ENCODE results near the gene OR51M1. TPM values are rescaled to one million over a fixed set of nuclear protein-coding genes. Genes with fewer than 3 reads are reported as not detected.

Gene OR51M1
- total RNA-seq, 2 experiments from 2014 or later, result not detected

DNA sequence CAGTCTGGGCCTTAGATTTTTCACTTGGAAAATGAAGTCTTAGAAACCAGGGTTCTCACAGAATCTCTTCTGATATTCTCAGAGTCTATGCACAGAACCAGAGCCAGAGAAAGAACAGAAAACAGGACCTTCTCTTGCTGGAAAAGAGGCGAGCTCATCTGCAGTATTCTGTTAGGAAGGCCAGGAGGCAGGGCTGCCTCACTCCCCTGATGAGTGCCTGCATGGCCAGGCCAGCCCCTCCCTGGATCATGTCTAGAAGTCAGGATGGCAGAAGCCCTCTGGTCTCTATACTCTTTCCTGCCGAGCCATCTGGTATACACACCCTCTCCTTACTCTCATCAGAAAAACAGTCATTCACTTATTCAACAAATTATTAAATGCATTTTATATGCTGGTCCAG is 723 bp downstream of the OR51M1 start:
- ATAC-seq, result no peak
- ChIA-PET CTCF (no interaction called here), POLR2A (no interaction called here)
- no peak for DNase-seq
- H3K9me3 Mint-ChIP-seq, result no peaks in the 10 kb centered on the region
- intact Hi-C loops (cut with micrococcal nuclease), result loop anchor here (5.0 kb wide), 1 partner anchor 262 kb away; no protein-coding TSS in a partner anchor
- no peak overlapping the region for H3K4me3 Mint-ChIP-seq
- TF ChIP-seq CTCF (IDR thresholded peaks at IDR 0.05), result no peak
- no peaks in the 10 kb centered on the region for H3K36me3 Mint-ChIP-seq (ENCODE audit: low read depth)
- H3K4me1 Mint-ChIP-seq (ENCODE audit: low read depth), result no peaks in the 10 kb centered on the region
- no peak overlapping the region for H3K27ac Mint-ChIP-seq
- H3K27me3 Mint-ChIP-seq, result peaks cover 2% of the 10 kb centered on the region

GRCh38 chr11:5390210-5390609 is 6.6 kb downstream of the OR51M1 start:
- intact Hi-C loops (cut with micrococcal nuclease), result no loop called here

DNA sequence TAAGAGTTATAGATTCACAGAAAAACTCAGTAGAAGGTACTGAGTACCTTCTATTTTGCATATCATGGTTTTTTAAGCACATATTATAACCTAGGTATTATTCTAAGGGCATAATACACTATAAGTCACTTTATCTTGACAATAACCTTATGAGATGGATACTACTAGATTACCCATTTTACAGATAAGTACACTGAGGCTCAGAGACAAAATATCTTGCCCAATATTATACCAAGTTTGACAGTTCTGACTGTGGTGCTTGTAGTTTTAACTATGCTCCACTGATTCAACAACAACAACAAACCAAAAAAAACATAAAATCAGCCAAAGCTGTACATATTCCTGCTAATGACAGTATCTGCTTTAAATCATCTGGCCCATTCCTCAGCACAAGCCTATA is 10.5 kb downstream of the OR51M1 start:
- Mint-ChIP-seq H3K4me3 (no peak overlapping the region), H3K4me1 (ENCODE audit: low read depth) (no peaks in the 10 kb centered on the region), H3K27ac (no peak overlapping the region), H3K27me3 (no peaks in the 10 kb centered on the region), H3K36me3 (ENCODE audit: low read depth) (no peaks in the 10 kb centered on the region), H3K9me3 (no peaks in the 10 kb centered on the region)
- DNase-seq (no peak), ATAC-seq (no peak)
- TF ChIP-seq CTCF (IDR thresholded peaks at IDR 0.05), result no peak
- intact Hi-C loops (cut with micrococcal nuclease), result no loop called here
- ChIA-PET POLR2A (no interaction called here), CTCF (no interaction called here)

More at GRCh38 chr11:5390210-5390609, 6.6 kb downstream of the OR51M1 start:
- Mint-ChIP-seq H3K9me3 (no peaks in the 10 kb centered on the region), H3K27me3 (peaks cover under 1% of the 10 kb centered on the region), H3K27ac (no peak overlapping the region), H3K4me1 (ENCODE audit: low read depth) (no peaks in the 10 kb centered on the region), H3K36me3 (ENCODE audit: low read depth) (no peaks in the 10 kb centered on the region), H3K4me3 (no peak overlapping the region)
- ATAC-seq (no peak), DNase-seq (no peak)
- no peak for TF ChIP-seq CTCF (IDR thresholded peaks at IDR 0.05)
- ChIA-PET CTCF (no interaction called here), POLR2A (no interaction called here)

- no peak overlapping the region for H3K4me3 Mint-ChIP-seq
- H3K9me3 Mint-ChIP-seq, result no peaks in the 10 kb centered on the region
- no peak overlapping the region for H3K27ac Mint-ChIP-seq
- TF ChIP-seq CTCF (IDR thresholded peaks at IDR 0.05), result no peak
- ChIA-PET POLR2A (no interaction called here), CTCF (no interaction called here)
- H3K4me1 Mint-ChIP-seq (ENCODE audit: low read depth), result no peaks in the 10 kb centered on the region
- no peaks in the 10 kb centered on the region for H3K27me3 Mint-ChIP-seq
- ATAC-seq (no peak), DNase-seq (no peak)
- H3K36me3 Mint-ChIP-seq (ENCODE audit: low read depth), result no peaks in the 10 kb centered on the region
- intact Hi-C loops (cut with micrococcal nuclease), result no loop called here
These were observed 15.3 kb downstream of the OR51M1 start for GRCh38 chr11:5398936-5399335.

DNA sequence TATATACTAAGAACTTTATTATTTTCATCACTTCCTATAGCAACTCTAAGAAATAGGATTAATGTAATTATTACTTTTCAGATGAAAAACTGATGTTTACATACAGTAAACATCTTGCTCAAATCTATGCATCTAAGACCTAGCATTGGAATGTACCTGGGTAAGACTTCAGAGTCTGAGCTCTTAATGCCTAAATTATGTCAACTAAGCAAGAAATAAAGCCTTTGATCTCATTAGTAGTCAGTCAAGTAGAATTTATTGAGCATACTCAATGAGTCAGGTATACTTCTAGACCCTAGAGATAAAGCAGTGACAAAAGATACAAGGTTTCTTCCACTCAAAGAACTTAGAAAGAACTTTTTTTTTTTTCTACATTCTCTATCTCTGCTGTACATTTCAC is 21.6 kb downstream of the OR51M1 start:
- intact Hi-C loops (cut with micrococcal nuclease), result no loop called here
- no peak for DNase-seq
- Mint-ChIP-seq H3K27me3 (peaks cover 11% of the 10 kb centered on the region), H3K36me3 (ENCODE audit: low read depth) (no peaks in the 10 kb centered on the region), H3K4me1 (ENCODE audit: low read depth) (no peaks in the 10 kb centered on the region), H3K9me3 (no peaks in the 10 kb centered on the region), H3K4me3 (no peak overlapping the region), H3K27ac (no peak overlapping the region)
- no peak for ATAC-seq
- no peak for TF ChIP-seq CTCF (IDR thresholded peaks at IDR 0.05)
- CTCF ChIA-PET, result no interaction called here
- POLR2A ChIA-PET, result no interaction called here

Measured in activated CD8-positive, alpha-beta T cell treated with anti-CD3 and anti-CD28 coated beads for 36 hours (primary cell).